GM18858 (cell line): ENCODE results near the gene SETD1B.
"Not testable (repeated sequence)": the region's sequence is repeated elsewhere in the genome, so short reads cannot be mapped to it uniquely, and the experiment has no call there.

ENCODE experiments used
- ATAC-seq: cut with Tn5 transposase; IDR thresholded peaks from one replicate; pipeline ENCODE4 v1.9.1; 2021; ENCODE audit not compliant: unreplicated experiment

The SETD1B gene

GRCh38 chr12:121852392-121852791, 48.6 kb downstream of the SETD1B start:
- not testable (repeated sequence) for ATAC-seq

GRCh38 chr12:121857322-121858246, 53.8 kb downstream of the SETD1B start:
- ATAC-seq: no peak

- ATAC-seq: no peak
Measured at GRCh38 chr12:121858318-121858661, 54.5 kb downstream of the SETD1B start.

- ATAC-seq: no peak
Measured at GRCh38 chr12:121858662-121859572, 55.1 kb downstream of the SETD1B start, which contains the start of gene HPD. Gene HPD, minus strand, starts transcription at chr12:121858859. Its CDS starts 36 bp downstream, at chr12:121858823.

GRCh38 chr12:121860257-121860656, 56.4 kb downstream of the SETD1B start:
- no peak for ATAC-seq

GRCh38 chr12:121860699-121861098, 56.9 kb downstream of the SETD1B start:
- not testable (repeated sequence) for ATAC-seq

GRCh38 chr12:121861636-121862254, 57.9 kb downstream of the SETD1B start:
- no peak for ATAC-seq

GRCh38 chr12:121866331-121866730, 62.5 kb downstream of the SETD1B start:
- no peak for ATAC-seq

GRCh38 chr12:121869229-121869628, 65.4 kb downstream of the SETD1B start:
- ATAC-seq: not testable (repeated sequence)

GRCh38 chr12:121871467-121871866, 67.7 kb downstream of the SETD1B start:
- no peak for ATAC-seq

- ATAC-seq: no peak
Measured at GRCh38 chr12:121872546-121873215, 68.9 kb downstream of the SETD1B start.

- ATAC-seq: no peak
Measured at GRCh38 chr12:121873216-121873569, 69.4 kb downstream of the SETD1B start.

- ATAC-seq: no peak
Measured at GRCh38 chr12:121874071-121874470, 70.3 kb downstream of the SETD1B start.

- ATAC-seq: no peak
Measured at GRCh38 chr12:121875582-121875981, 71.8 kb downstream of the SETD1B start.

GRCh38 chr12:121876080-121876447, 72.3 kb downstream of the SETD1B start:
- not testable (repeated sequence) for ATAC-seq
